Measurements from ENCODE around the gene UVRAG.

UVRAG gene

DNA sequence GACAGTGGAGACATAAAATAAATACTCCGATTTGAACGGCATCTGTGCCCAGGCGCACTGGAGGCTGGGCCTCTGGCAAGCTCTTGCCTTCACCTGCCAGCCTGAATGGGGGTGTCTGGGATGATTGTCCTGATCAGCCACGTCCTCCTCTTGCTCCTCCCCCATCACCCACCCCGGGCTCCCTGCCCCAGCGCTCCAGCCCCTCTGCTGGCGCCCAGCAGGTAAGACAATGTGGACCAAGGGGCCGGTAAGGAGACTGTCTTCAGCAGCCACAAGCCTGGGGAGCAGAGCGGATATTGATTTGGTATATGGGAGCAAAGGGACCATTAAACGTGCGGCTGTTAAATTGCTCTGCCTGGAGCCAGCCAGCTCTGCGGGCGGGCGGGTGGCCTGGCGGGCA is 366.4 kb downstream of the UVRAG start:
- no peak for DNase-seq

DNA sequence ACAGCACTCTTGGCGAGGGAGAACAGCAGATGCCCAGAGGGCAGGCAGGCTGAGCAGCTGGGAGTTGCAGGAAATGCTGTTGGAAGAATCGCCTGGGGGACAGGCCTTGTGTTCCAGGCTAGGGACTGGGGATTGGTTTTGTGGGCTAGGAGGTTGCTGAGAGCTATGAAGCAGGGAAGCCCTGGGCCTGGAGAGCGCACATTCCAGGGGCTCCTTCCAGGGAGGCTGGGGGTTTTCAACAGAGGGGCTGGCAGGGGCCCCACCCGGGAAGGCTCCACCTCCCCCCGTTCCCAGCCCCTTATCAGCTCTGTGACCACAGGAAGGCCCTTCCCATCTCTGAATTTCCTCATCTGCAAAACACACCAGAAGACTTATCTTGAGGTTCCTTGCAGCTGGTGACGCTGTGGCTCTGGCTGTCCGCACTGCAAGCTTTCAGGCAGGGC is 369.6 kb downstream of the UVRAG start:
- peak; percentile 81 for DNase-seq

DNA sequence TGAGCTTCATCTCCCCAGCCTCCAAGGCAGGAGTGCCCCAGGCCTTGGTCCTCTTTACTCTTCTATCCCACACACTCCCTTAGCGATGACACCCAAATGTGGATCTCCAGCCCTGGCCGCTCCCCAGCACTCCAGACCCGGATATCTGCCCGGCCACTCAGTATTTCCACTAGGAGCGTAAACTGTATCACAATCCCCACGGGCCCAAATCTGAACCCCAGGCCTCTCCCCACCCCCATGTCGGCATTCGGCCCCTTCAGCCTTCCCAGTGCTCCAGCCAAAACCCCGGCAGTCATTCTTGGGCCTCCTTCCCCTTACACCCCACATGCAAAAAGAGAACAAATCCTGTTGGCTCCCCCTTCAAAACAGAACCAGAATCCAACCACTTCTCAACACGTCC is 370.5 kb downstream of the UVRAG start:
- DNase-seq = no peak

DNA sequence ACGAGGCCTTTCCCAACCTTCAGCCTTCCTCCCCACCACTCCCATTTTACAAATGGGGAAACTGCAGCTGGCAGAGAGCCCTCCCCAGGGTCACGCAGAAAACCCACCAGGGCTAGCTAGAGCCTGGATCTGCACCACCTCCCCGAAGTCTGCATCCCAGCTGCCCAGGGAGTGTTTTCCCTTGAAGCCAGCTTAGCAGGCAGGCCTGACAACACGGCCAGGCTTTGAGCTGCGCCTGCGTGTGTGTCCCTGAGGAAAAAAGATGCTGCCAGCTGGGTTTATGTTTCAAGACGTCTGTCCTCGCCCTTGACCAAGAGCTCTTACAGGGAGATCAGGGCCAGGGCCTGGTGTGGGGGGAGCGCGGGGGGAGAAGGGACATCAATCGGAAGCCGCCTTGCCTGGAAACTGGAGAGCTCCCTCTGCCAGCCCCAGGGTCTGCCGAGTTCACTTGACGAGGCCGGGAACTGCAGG is 371.0 kb downstream of the UVRAG start:
- DNase-seq = no peak

DNA sequence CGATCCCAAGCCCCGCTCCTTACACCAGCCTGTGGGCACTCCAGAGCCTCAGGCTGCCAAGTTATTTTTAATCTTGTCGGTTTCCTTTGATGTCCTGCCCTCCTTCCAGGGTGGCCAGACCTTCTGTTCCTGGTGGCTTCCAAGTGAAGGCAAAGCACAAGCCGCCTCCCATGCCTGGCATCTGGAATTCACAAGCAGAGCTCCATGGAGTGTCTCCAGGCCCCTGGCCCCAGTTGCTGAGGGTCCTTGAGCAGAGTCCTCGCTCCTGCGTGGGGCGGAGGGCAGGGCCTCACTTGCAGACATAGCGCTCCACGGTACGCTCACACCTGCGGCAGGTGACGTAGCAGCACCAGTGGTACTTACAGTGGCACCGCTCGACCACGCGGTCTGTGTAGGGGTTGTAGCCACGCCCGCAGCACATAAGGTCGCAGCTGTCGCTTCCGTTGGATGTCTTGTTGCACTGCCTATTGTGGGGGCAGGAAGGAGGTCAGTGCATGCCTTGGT is 371.8 kb downstream of the UVRAG start:
- DNase-seq = no peak

DNA sequence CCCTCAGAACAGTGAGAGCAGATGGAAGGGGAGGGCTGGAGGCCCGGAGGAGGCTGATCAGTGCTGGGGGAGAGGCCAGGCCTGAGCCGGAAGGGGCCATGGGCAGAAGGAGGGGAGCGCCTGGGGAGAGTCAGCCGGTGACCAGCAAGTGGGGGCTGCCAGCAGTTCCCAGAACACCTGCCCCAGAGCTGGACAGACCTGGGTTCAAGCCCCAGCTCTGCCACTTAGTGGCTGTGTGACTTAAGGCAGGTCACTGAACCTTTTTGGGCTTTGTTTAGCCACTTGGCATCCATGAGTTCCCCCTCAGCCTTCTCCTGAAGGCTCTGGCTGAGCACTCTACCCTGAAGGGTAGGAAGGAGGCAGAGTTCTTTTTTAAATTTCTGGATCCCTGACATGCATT is 373.9 kb downstream of the UVRAG start:
- no peak for DNase-seq

DNA sequence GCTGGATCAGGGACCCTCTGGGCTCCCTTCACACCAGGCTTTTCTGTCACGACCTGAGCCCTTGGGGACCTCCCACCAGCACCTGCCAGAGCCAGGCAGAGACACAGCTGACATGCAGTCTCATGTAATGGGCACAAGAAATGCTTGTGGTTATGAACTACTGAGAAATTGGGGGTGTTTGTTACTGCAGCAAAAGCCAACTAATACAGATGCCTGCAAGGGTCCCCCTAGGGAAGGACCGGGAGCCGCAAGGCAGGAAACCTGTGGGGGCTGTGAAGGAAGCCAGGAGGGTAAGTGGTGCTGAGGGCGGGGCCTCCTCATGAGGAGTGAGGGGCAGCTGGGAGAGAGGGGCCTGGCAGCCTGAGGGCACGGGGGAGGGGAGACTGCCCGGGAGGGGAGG is 374.7 kb downstream of the UVRAG start:
- no peak for DNase-seq

DNA sequence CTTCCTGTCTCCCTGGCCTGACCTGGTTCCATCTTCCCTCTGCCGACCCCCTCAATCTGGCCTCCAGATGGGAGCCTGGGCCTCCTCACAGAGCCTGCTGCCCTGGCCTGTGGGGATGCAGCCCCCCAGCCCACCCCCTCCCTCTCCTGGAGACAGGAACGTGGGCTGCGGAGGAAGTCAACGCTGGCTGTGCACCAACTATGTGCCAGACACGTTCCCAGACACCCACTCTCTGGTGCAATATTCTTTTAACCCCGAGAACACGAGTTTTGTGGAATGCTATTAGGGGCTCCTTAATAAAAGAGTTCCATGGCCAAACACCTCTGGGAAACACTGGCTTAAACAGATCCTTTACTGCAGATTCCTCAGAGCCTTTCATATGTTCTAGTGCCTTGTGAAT is 375.4 kb downstream of the UVRAG start:
- no peak for DNase-seq

All from NCI-H226 (cell line).